GM06990 (cell line): ENCODE data around the gene ZHX3.

Source experiments
- DNase-seq: peaks from one replicate; pipeline ENCODE4 v3.0.0-alpha.2; 2011; ENCODE audit not compliant: insufficient read length; ENCODE audit errors: extremely low read depth
- H3K27me3 ChIP-seq: replicated peaks from 2 replicates; pipeline ENCODE4 v1.6.0; 2011; ENCODE audit warnings: low read length; ENCODE audit not compliant: control insufficient read depth, insufficient read depth
- H3K36me3 ChIP-seq: 2 replicates; pipeline ENCODE4 v1.5.1; 2011; ENCODE audit warnings: low read length; ENCODE audit not compliant: control insufficient read depth, insufficient read depth
- H3K4me3 ChIP-seq: replicated peaks from 2 replicates; pipeline ENCODE4 v1.5.1; 2011; ENCODE audit warnings: low read depth, mild to moderate bottlenecking, control low read depth, low read length
- CTCF ChIP-seq: IDR thresholded peaks from 2 replicates; pipeline ENCODE4 v1.5.1; 2011; ENCODE audit warnings: low read length, control low read depth, mild to moderate bottlenecking, inconsistent platforms; ENCODE audit not compliant: insufficient read depth, poor library complexity, severe bottlenecking

The ZHX3 gene

GRCh38 chr20:41226426-41226825, 91.1 kb downstream of the ZHX3 start:
- DNase-seq = no peak
- H3K36me3 ChIP-seq = no peaks in the 10 kb centered on the region
- H3K4me3 ChIP-seq = no peak overlapping the region
- TF ChIP-seq CTCF = no peak
- H3K27me3 ChIP-seq = no peaks in the 10 kb centered on the region

- H3K27me3 ChIP-seq = no peaks in the 10 kb centered on the region
- no peak for DNase-seq
- no peaks in the 10 kb centered on the region for H3K36me3 ChIP-seq
- no peak for TF ChIP-seq CTCF
- H3K4me3 ChIP-seq = no peak overlapping the region
Measured at GRCh38 chr20:41225091-41225490, 92.4 kb downstream of the ZHX3 start.

- Histone ChIP-seq H3K36me3 (no peaks in the 10 kb centered on the region), H3K27me3 (no peaks in the 10 kb centered on the region), H3K4me3 (no peak overlapping the region)
- no peak for TF ChIP-seq CTCF
- no peak for DNase-seq
Measured at GRCh38 chr20:41224281-41224680, 93.2 kb downstream of the ZHX3 start.

- Histone ChIP-seq H3K27me3 (no peaks in the 10 kb centered on the region), H3K4me3 (no peak overlapping the region), H3K36me3 (no peaks in the 10 kb centered on the region)
- no peak for TF ChIP-seq CTCF
- DNase-seq = no peak
Measured at GRCh38 chr20:41223112-41223511, 94.4 kb downstream of the ZHX3 start.

GRCh38 chr20:41222703-41223102, 94.8 kb downstream of the ZHX3 start:
- no peaks in the 10 kb centered on the region for H3K27me3 ChIP-seq
- DNase-seq = no peak
- no peak overlapping the region for H3K4me3 ChIP-seq
- no peak for TF ChIP-seq CTCF
- H3K36me3 ChIP-seq = no peaks in the 10 kb centered on the region

GRCh38 chr20:41222296-41222695, 95.2 kb downstream of the ZHX3 start:
- Histone ChIP-seq H3K27me3 (no peaks in the 10 kb centered on the region), H3K4me3 (no peak overlapping the region), H3K36me3 (no peaks in the 10 kb centered on the region)
- no peak for DNase-seq
- TF ChIP-seq CTCF = no peak
